Astrocyte (in vitro differentiated cells and primary cell): Measurements from ENCODE around the gene CASP3. TPM values are rescaled to one million over a fixed set of nuclear protein-coding genes. Genes with fewer than 3 reads are reported as not detected.

Experiments
- DNase-seq: peaks from one replicate; pipeline ENCODE4 v3.0.0-alpha.2; 2010; ENCODE audit warnings: low read depth
- FAIRE-seq: peaks from 2 replicates; lab custom pipeline; 2011; peaks lifted over from hg19 to GRCh38; lab: Jason Lieb, UNC
- H2AFZ ChIP-seq: 2 replicates; pipeline ENCODE4 v1.6.0; 2012; ENCODE audit warnings: low read depth, low read length, inconsistent platforms
- H3K27ac ChIP-seq: 2 replicates; pipeline ENCODE4 v1.5.1; 2011; ENCODE audit warnings: low read depth, low read length, inconsistent platforms
- H3K27me3 ChIP-seq: 2 replicates; pipeline ENCODE4 v1.6.0; 2011; ENCODE audit warnings: low read length, inconsistent platforms; ENCODE audit not compliant: insufficient read depth
- H3K36me3 ChIP-seq: 2 replicates; pipeline ENCODE4 v1.5.1; 2011; ENCODE audit warnings: low read length, inconsistent platforms; ENCODE audit not compliant: insufficient read depth
- H3K4me1 ChIP-seq: 2 replicates; pipeline ENCODE4 v1.5.1; 2011; ENCODE audit warnings: low read length, inconsistent platforms; ENCODE audit not compliant: insufficient read depth
- H3K4me2 ChIP-seq: 2 replicates; pipeline ENCODE4 v1.6.0; 2012; ENCODE audit warnings: low read length, inconsistent platforms
- H3K4me3 ChIP-seq: 2 replicates; pipeline ENCODE4 v1.5.1; 2011; ENCODE audit warnings: low read depth, mild to moderate bottlenecking, low read length, inconsistent platforms; ENCODE audit not compliant: insufficient read depth
- H3K79me2 ChIP-seq: 2 replicates; pipeline ENCODE4 v1.6.0; 2012; ENCODE audit warnings: mild to moderate bottlenecking, low read length, inconsistent platforms; ENCODE audit not compliant: insufficient read depth
- H3K9ac ChIP-seq: 2 replicates; pipeline ENCODE4 v1.6.0; 2012; ENCODE audit warnings: mild to moderate bottlenecking, low read length, inconsistent platforms
- H3K9me3 ChIP-seq: 2 replicates; pipeline ENCODE4 v1.5.1; 2012; ENCODE audit warnings: low read depth, mild to moderate bottlenecking, low read length, inconsistent platforms; ENCODE audit not compliant: insufficient read depth
- H4K20me1 ChIP-seq: 2 replicates; pipeline ENCODE4 v1.6.0; 2012; ENCODE audit warnings: low read length, inconsistent platforms; ENCODE audit not compliant: insufficient read depth
- H3K27ac Mint-ChIP-seq: one replicate; pipeline ENCODE4 v1.8.0; 2021; ENCODE audit warnings: mild to moderate bottlenecking, mixed read lengths; ENCODE audit not compliant: unreplicated experiment
- H3K27me3 Mint-ChIP-seq: one replicate; pipeline ENCODE4 v1.8.0; 2021; ENCODE audit warnings: low read depth, mixed read lengths; ENCODE audit not compliant: unreplicated experiment
- H3K36me3 Mint-ChIP-seq: one replicate; pipeline ENCODE4 v1.8.0; 2021; ENCODE audit warnings: low read depth, mixed read lengths; ENCODE audit not compliant: unreplicated experiment
- H3K4me1 Mint-ChIP-seq: one replicate; pipeline ENCODE4 v1.8.0; 2021; ENCODE audit warnings: low read depth, mixed read lengths; ENCODE audit not compliant: unreplicated experiment
- H3K4me3 Mint-ChIP-seq: one replicate; pipeline ENCODE4 v1.8.0; 2021; ENCODE audit warnings: mild to moderate bottlenecking, moderate library complexity, mixed read lengths; ENCODE audit not compliant: unreplicated experiment
- H3K9me3 Mint-ChIP-seq: one replicate; pipeline ENCODE4 v1.8.0; 2021; ENCODE audit warnings: mild to moderate bottlenecking, mixed read lengths; ENCODE audit not compliant: unreplicated experiment
- EZH2 ChIP-seq: IDR thresholded peaks from 2 replicates; pipeline ENCODE4 v1.6.1; 2012; ENCODE audit warnings: mild to moderate bottlenecking, low read length, inconsistent platforms; ENCODE audit not compliant: insufficient read depth
- total RNA-seq: library from RNA; stranded (reverse); gene quantifications from 2 replicates; pipeline ENCODE4 v1.2.1, GENCODE V29; 2021
- TF ChIP-seq, protein P1 (sequence below): IDR thresholded peaks from 2 replicates; pipeline ENCODE4 v1.5.1; 2011; ENCODE audit warnings: low read depth, mild to moderate bottlenecking, inconsistent platforms, low read length, moderate library complexity; ENCODE audit not compliant: insufficient read depth

Gene CASP3
- total RNA-seq, 1 donor from 2014 or later, result 44.8 TPM

GRCh38 chr4:184666670-184667069, 17.4 kb upstream of the CASP3 start:
- Histone ChIP-seq H2AFZ (no peak overlapping the region), H3K4me1 (peaks cover 6% of the 10 kb centered on the region), H3K9me3 (no peaks in the 10 kb centered on the region), H4K20me1 (no peaks in the 10 kb centered on the region), H3K27me3 (no peaks in the 10 kb centered on the region), H3K4me2 (no peak overlapping the region), H3K27ac (no peak overlapping the region), H3K4me3 (no peak overlapping the region), H3K36me3 (no peaks in the 10 kb centered on the region), H3K9ac (no peak overlapping the region), H3K79me2 (no peaks in the 10 kb centered on the region)
- Mint-ChIP-seq H3K9me3 (no peaks in the 10 kb centered on the region), H3K27ac (no peak overlapping the region), H3K36me3 (peaks cover 5% of the 10 kb centered on the region), H3K27me3 (no peaks in the 10 kb centered on the region), H3K4me3 (no peak overlapping the region), H3K4me1 (no peaks in the 10 kb centered on the region)
- TF ChIP-seq EZH2, result no peak
- TF ChIP-seq, protein P1, sequence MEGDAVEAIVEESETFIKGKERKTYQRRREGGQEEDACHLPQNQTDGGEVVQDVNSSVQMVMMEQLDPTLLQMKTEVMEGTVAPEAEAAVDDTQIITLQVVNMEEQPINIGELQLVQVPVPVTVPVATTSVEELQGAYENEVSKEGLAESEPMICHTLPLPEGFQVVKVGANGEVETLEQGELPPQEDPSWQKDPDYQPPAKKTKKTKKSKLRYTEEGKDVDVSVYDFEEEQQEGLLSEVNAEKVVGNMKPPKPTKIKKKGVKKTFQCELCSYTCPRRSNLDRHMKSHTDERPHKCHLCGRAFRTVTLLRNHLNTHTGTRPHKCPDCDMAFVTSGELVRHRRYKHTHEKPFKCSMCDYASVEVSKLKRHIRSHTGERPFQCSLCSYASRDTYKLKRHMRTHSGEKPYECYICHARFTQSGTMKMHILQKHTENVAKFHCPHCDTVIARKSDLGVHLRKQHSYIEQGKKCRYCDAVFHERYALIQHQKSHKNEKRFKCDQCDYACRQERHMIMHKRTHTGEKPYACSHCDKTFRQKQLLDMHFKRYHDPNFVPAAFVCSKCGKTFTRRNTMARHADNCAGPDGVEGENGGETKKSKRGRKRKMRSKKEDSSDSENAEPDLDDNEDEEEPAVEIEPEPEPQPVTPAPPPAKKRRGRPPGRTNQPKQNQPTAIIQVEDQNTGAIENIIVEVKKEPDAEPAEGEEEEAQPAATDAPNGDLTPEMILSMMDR, result no peak
- FAIRE-seq, result no peak
- DNase-seq, result no peak

- H3K27me3 Mint-ChIP-seq, result no peaks in the 10 kb centered on the region
- no peaks in the 10 kb centered on the region for H4K20me1 ChIP-seq
- H3K4me1 ChIP-seq, result peaks cover 6% of the 10 kb centered on the region
- H3K4me1 Mint-ChIP-seq, result no peaks in the 10 kb centered on the region
- no peak overlapping the region for H3K27ac ChIP-seq
- H2AFZ ChIP-seq, result no peak overlapping the region
- H3K4me3 Mint-ChIP-seq, result no peak overlapping the region
- peaks cover 5% of the 10 kb centered on the region for H3K36me3 Mint-ChIP-seq
- H3K27ac Mint-ChIP-seq, result no peak overlapping the region
- H3K4me2 ChIP-seq, result no peak overlapping the region
- FAIRE-seq (no peak), DNase-seq (no peak)
- H3K9me3 Mint-ChIP-seq, result no peaks in the 10 kb centered on the region
- H3K9me3 ChIP-seq, result no peaks in the 10 kb centered on the region
- no peaks in the 10 kb centered on the region for H3K27me3 ChIP-seq
- no peak for TF ChIP-seq EZH2
- TF ChIP-seq, protein P1, result no peak
- no peak overlapping the region for H3K4me3 ChIP-seq
- H3K9ac ChIP-seq, result no peak overlapping the region
- no peaks in the 10 kb centered on the region for H3K36me3 ChIP-seq
- no peaks in the 10 kb centered on the region for H3K79me2 ChIP-seq
Observed at GRCh38 chr4:184664445-184665210, 15.4 kb upstream of the CASP3 start.

DNA sequence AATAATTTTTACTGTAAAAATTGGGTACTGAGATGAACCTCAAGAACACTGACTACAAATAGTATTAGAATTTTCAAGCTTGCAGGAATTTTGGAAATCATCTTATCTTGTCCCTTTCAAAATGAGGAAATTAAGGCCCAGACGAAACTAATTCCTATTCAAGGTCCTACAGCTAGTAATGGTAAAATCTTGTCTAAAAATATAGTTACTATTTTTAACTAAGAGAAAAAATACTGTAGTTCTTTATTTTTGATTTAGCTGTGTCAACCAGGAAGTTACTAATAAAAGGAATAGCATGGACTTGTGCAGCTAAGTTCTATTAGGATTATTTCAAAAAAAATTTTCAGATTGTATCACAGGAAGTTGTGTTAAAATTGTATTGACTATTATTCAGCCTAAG, 13.0 kb upstream of the CASP3 start:
- DNase-seq (no peak), FAIRE-seq (no peak)
- Histone ChIP-seq H3K27me3 (no peaks in the 10 kb centered on the region), H2AFZ (no peak overlapping the region), H3K79me2 (no peaks in the 10 kb centered on the region), H3K4me1 (no peaks in the 10 kb centered on the region), H4K20me1 (no peaks in the 10 kb centered on the region), H3K4me3 (no peak overlapping the region), H3K4me2 (no peak overlapping the region), H3K9me3 (no peaks in the 10 kb centered on the region), H3K9ac (no peak overlapping the region), H3K36me3 (no peaks in the 10 kb centered on the region), H3K27ac (no peak overlapping the region)
- Mint-ChIP-seq H3K27ac (no peak overlapping the region), H3K4me3 (no peak overlapping the region), H3K4me1 (no peaks in the 10 kb centered on the region), H3K9me3 (no peaks in the 10 kb centered on the region), H3K36me3 (peaks cover 5% of the 10 kb centered on the region), H3K27me3 (no peaks in the 10 kb centered on the region)
- TF ChIP-seq, protein P1, result no peak
- no peak for TF ChIP-seq EZH2
